Measurements from ENCODE around the gene CYP2J2.

CYP2J2 gene

DNA sequence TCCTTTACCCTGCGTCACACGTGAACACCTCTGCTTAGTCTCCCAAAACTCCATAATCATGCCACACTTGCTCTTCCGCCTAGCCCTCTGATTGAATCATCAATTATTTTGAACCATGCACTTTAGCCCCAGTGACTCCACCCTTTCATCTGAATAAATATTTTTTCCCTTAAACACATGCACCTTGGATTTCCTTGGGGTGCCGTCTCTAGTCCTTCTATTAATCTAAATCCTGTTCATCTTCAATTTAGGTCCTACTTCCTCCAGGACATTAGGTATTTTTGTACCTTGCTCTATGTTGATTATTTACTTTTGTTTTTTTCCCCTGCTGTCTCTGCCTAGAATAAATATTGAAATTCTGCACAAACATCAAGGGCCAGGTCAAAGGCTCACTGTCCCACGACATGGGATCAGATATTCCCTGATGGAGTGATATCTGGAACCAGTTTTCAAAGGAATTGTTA is 9.8 kb upstream of the CYP2J2 start:
- H3K9ac ChIP-seq (ENCODE audit: low read depth, low read length, poor library complexity), result no peak overlapping the region
- H3K9me3 ChIP-seq (replicated peaks in 1 of 2; ENCODE audit: control insufficient read depth in 2 of 2, insufficient read depth in 1 of 2, low read depth in 1 of 2, low read length in 2 of 2), result no peaks in the 10 kb centered on the region
- no peak overlapping the region for H2BK12ac ChIP-seq (ENCODE audit: low read length)
- no CpG with 5 or more reads among the region's 5 CpGs for WGBS, 2 donors (ENCODE audit: extremely low coverage in 2 of 2, insufficient read length in 2 of 2, insufficient replicate concordance in 1 of 2)
- H3K4me2 ChIP-seq (ENCODE audit: insufficient read depth, low read length, poor library complexity, severe bottlenecking), result no peak overlapping the region
- H2AK5ac ChIP-seq (ENCODE audit: low read depth, low read length), result no peak overlapping the region
- H4K91ac ChIP-seq (ENCODE audit: low read depth, low read length, poor library complexity), result no peak overlapping the region
- H3K14ac ChIP-seq (ENCODE audit: low read length), result no peak overlapping the region
- no peaks in the 10 kb centered on the region for H3K27me3 ChIP-seq (ENCODE audit: control insufficient read depth in 3 of 3, insufficient read depth in 3 of 3, low read depth in 1 of 3, low read length in 3 of 3)
- no peak overlapping the region for H2BK5ac ChIP-seq (ENCODE audit: low read length)
- H3K79me1 ChIP-seq (ENCODE audit: low read depth, low read length), result no peaks in the 10 kb centered on the region
- H3K4me3 ChIP-seq (ENCODE audit: low read length in 2 of 2), result no peak overlapping the region
- no peak overlapping the region for H3K18ac ChIP-seq (ENCODE audit: low read length)
- no peak overlapping the region for H3K23ac ChIP-seq (ENCODE audit: low read depth, low read length, poor library complexity)
- H2AFZ ChIP-seq (ENCODE audit: low read length), result no peak overlapping the region
- H4K8ac ChIP-seq (ENCODE audit: low read depth, low read length), result no peak overlapping the region
- no peaks in the 10 kb centered on the region for H3K4me1 ChIP-seq (ENCODE audit: control insufficient read depth in 2 of 2, insufficient read depth in 1 of 2, low read depth in 1 of 2, low read length in 2 of 2)
- no peak overlapping the region for H3K4ac ChIP-seq (ENCODE audit: low read length)
- H3K27ac ChIP-seq (replicated peaks; ENCODE audit: low read length), result no peak overlapping the region
- no peak overlapping the region for H2BK15ac ChIP-seq (ENCODE audit: low read length)
- no peak for DNase-seq (ENCODE audit: low spot score)
- no peaks in the 10 kb centered on the region for H3K36me3 ChIP-seq (replicated peaks in 1 of 2; ENCODE audit: control insufficient read depth in 2 of 2, insufficient read depth in 2 of 2, low read length in 2 of 2)
- H2BK120ac ChIP-seq (ENCODE audit: low read depth, low read length), result no peak overlapping the region

GRCh38 chr1:59928996-59929395 is 2.4 kb upstream of the CYP2J2 start:
- no CpG with 5 or more reads among the region's 1 CpG for WGBS, 2 donors (ENCODE audit: extremely low coverage in 2 of 2, insufficient read length in 2 of 2, insufficient replicate concordance in 1 of 2)
- peaks cover 0 to 36% (median 3%) of the 10 kb centered on the region in 3 experiments for H3K27me3 ChIP-seq (ENCODE audit: control insufficient read depth in 3 of 3, insufficient read depth in 3 of 3, low read depth in 1 of 3, low read length in 3 of 3)
- no peak overlapping the region for H3K23ac ChIP-seq (ENCODE audit: low read depth, low read length, poor library complexity)

GRCh38 chr1:59927213-59927612 is 640 bp upstream of the CYP2J2 start:
- Histone ChIP-seq H3K23ac (ENCODE audit: low read depth, low read length, poor library complexity) (no peak overlapping the region), H2AFZ (ENCODE audit: low read length) (no peak overlapping the region), H4K8ac (ENCODE audit: low read depth, low read length) (no peak overlapping the region), H3K79me1 (ENCODE audit: low read depth, low read length) (no peaks in the 10 kb centered on the region), H3K14ac (ENCODE audit: low read length) (no peak overlapping the region), H3K9ac (ENCODE audit: low read depth, low read length, poor library complexity) (no peak overlapping the region), H3K36me3 (replicated peaks in 1 of 2; ENCODE audit: control insufficient read depth in 2 of 2, insufficient read depth in 2 of 2, low read length in 2 of 2) (no peaks in the 10 kb centered on the region), H2BK12ac (ENCODE audit: low read length) (no peak overlapping the region), H3K18ac (ENCODE audit: low read length) (no peak overlapping the region), H2BK15ac (ENCODE audit: low read length) (no peak overlapping the region), H3K27me3 (ENCODE audit: control insufficient read depth in 3 of 3, insufficient read depth in 3 of 3, low read depth in 1 of 3, low read length in 3 of 3) (peaks cover 0 to 36% (median 3%) of the 10 kb centered on the region in 3 experiments), H2AK5ac (ENCODE audit: low read depth, low read length) (no peak overlapping the region), H4K91ac (ENCODE audit: low read depth, low read length, poor library complexity) (no peak overlapping the region), H3K9me3 (replicated peaks in 1 of 2; ENCODE audit: control insufficient read depth in 2 of 2, insufficient read depth in 1 of 2, low read depth in 1 of 2, low read length in 2 of 2) (peaks cover 0 to 2% of the 10 kb centered on the region in 2 donors), H3K4me2 (ENCODE audit: insufficient read depth, low read length, poor library complexity, severe bottlenecking) (no peak overlapping the region), H3K27ac (replicated peaks; ENCODE audit: low read length) (no peak overlapping the region), H2BK120ac (ENCODE audit: low read depth, low read length) (no peak overlapping the region), H3K4ac (ENCODE audit: low read length) (no peak overlapping the region), H3K4me1 (ENCODE audit: control insufficient read depth in 2 of 2, insufficient read depth in 1 of 2, low read depth in 1 of 2, low read length in 2 of 2) (peaks cover 0 to 2% of the 10 kb centered on the region in 2 donors), H2BK5ac (ENCODE audit: low read length) (no peak overlapping the region), H3K4me3 (ENCODE audit: low read length in 2 of 2) (no peak overlapping the region)
- no CpG with 5 or more reads among the region's 2 CpGs for WGBS, 2 donors (ENCODE audit: extremely low coverage in 2 of 2, insufficient read length in 2 of 2, insufficient replicate concordance in 1 of 2)
- no peak for DNase-seq (ENCODE audit: low spot score)

More at GRCh38 chr1:59928996-59929395, 2.4 kb upstream of the CYP2J2 start:
- no peak for DNase-seq (ENCODE audit: low spot score)
- Histone ChIP-seq H2BK15ac (ENCODE audit: low read length) (no peak overlapping the region), H3K79me1 (ENCODE audit: low read depth, low read length) (no peaks in the 10 kb centered on the region), H3K4me2 (ENCODE audit: insufficient read depth, low read length, poor library complexity, severe bottlenecking) (no peak overlapping the region), H2AFZ (ENCODE audit: low read length) (no peak overlapping the region), H3K27ac (replicated peaks; ENCODE audit: low read length) (no peak overlapping the region), H3K4me1 (ENCODE audit: control insufficient read depth in 2 of 2, insufficient read depth in 1 of 2, low read depth in 1 of 2, low read length in 2 of 2) (peaks cover 0 to 2% of the 10 kb centered on the region in 2 donors), H3K9me3 (replicated peaks in 1 of 2; ENCODE audit: control insufficient read depth in 2 of 2, insufficient read depth in 1 of 2, low read depth in 1 of 2, low read length in 2 of 2) (no peaks in the 10 kb centered on the region), H4K91ac (ENCODE audit: low read depth, low read length, poor library complexity) (no peak overlapping the region), H3K14ac (ENCODE audit: low read length) (no peak overlapping the region), H3K4ac (ENCODE audit: low read length) (no peak overlapping the region), H4K8ac (ENCODE audit: low read depth, low read length) (no peak overlapping the region), H3K18ac (ENCODE audit: low read length) (no peak overlapping the region), H2BK5ac (ENCODE audit: low read length) (no peak overlapping the region), H3K36me3 (replicated peaks in 1 of 2; ENCODE audit: control insufficient read depth in 2 of 2, insufficient read depth in 2 of 2, low read length in 2 of 2) (no peaks in the 10 kb centered on the region), H3K9ac (ENCODE audit: low read depth, low read length, poor library complexity) (no peak overlapping the region), H3K4me3 (ENCODE audit: low read length in 2 of 2) (no peak overlapping the region), H2BK120ac (ENCODE audit: low read depth, low read length) (no peak overlapping the region), H2BK12ac (ENCODE audit: low read length) (no peak overlapping the region), H2AK5ac (ENCODE audit: low read depth, low read length) (no peak overlapping the region)

GRCh38 chr1:59924653-59925052 is 1.9 kb downstream of the CYP2J2 start:
- Histone ChIP-seq H2BK120ac (ENCODE audit: low read depth, low read length) (no peak overlapping the region), H3K9ac (ENCODE audit: low read depth, low read length, poor library complexity) (no peak overlapping the region), H3K27ac (replicated peaks; ENCODE audit: low read length) (no peak overlapping the region), H2BK12ac (ENCODE audit: low read length) (no peak overlapping the region), H3K23ac (ENCODE audit: low read depth, low read length, poor library complexity) (no peak overlapping the region), H3K9me3 (replicated peaks in 1 of 2; ENCODE audit: control insufficient read depth in 2 of 2, insufficient read depth in 1 of 2, low read depth in 1 of 2, low read length in 2 of 2) (peaks cover 0 to 2% of the 10 kb centered on the region in 2 donors), H4K91ac (ENCODE audit: low read depth, low read length, poor library complexity) (no peak overlapping the region), H3K4me2 (ENCODE audit: insufficient read depth, low read length, poor library complexity, severe bottlenecking) (no peak overlapping the region), H3K18ac (ENCODE audit: low read length) (no peak overlapping the region), H2BK15ac (ENCODE audit: low read length) (no peak overlapping the region), H2BK5ac (ENCODE audit: low read length) (no peak overlapping the region), H4K8ac (ENCODE audit: low read depth, low read length) (no peak overlapping the region), H3K36me3 (replicated peaks in 1 of 2; ENCODE audit: control insufficient read depth in 2 of 2, insufficient read depth in 2 of 2, low read length in 2 of 2) (no peaks in the 10 kb centered on the region), H3K4ac (ENCODE audit: low read length) (no peak overlapping the region), H3K27me3 (ENCODE audit: control insufficient read depth in 3 of 3, insufficient read depth in 3 of 3, low read depth in 1 of 3, low read length in 3 of 3) (peaks cover 0 to 34% (median 3%) of the 10 kb centered on the region in 3 experiments), H2AFZ (ENCODE audit: low read length) (no peak overlapping the region), H3K79me1 (ENCODE audit: low read depth, low read length) (no peaks in the 10 kb centered on the region), H3K4me3 (ENCODE audit: low read length in 2 of 2) (no peak overlapping the region), H3K4me1 (ENCODE audit: control insufficient read depth in 2 of 2, insufficient read depth in 1 of 2, low read depth in 1 of 2, low read length in 2 of 2) (peaks cover 0 to 2% of the 10 kb centered on the region in 2 donors), H3K14ac (ENCODE audit: low read length) (no peak overlapping the region), H2AK5ac (ENCODE audit: low read depth, low read length) (no peak overlapping the region)
- DNase-seq (ENCODE audit: low spot score), result no peak

All from neuronal stem cell (in vitro differentiated cells).